ENCODE measurements around the gene IL1RAPL2.

GRCh38 chrX:105134273-105134672 is 568.3 kb downstream of the IL1RAPL2 start:
- TF ChIP-seq CTCF (IDR thresholded peaks at IDR 0.05), result no peak
- no peak for TF ChIP-seq EZH2 (IDR thresholded peaks at IDR 0.05; ENCODE audit: borderline replicate concordance, insufficient read depth, low read depth, low read length, poor library complexity, severe bottlenecking)

Data from B cell (primary cell).